GM21515 (cell line): Measurements from ENCODE around the gene IRAK2.
"Not testable (repeated sequence)": the region's sequence is repeated elsewhere in the genome, so short reads cannot be mapped to it uniquely, and the experiment has no call there.

Experiments
- ATAC-seq: cut with Tn5 transposase; IDR thresholded peaks from one replicate; pipeline ENCODE4 v1.9.1; 2021; ENCODE audit not compliant: unreplicated experiment

The IRAK2 gene

GRCh38 chr3:10248984-10249748, 84.4 kb downstream of the IRAK2 start:
- no peak for ATAC-seq

- ATAC-seq: no peak
These were observed 85.1 kb downstream of the IRAK2 start for GRCh38 chr3:10249833-10250232.

GRCh38 chr3:10251006-10251405, 86.3 kb downstream of the IRAK2 start:
- no peak for ATAC-seq

GRCh38 chr3:10253731-10254130, 89.0 kb downstream of the IRAK2 start:
- ATAC-seq: no peak

- no peak for ATAC-seq
These were observed 91.1 kb downstream of the IRAK2 start for GRCh38 chr3:10255835-10256234.

GRCh38 chr3:10259036-10259435, 94.3 kb downstream of the IRAK2 start:
- ATAC-seq: no peak

GRCh38 chr3:10259798-10260197, 95.1 kb downstream of the IRAK2 start:
- ATAC-seq: no peak

GRCh38 chr3:10260211-10260701, 95.5 kb downstream of the IRAK2 start:
- ATAC-seq: no peak

GRCh38 chr3:10262027-10262426, 97.3 kb downstream of the IRAK2 start:
- ATAC-seq: no peak

GRCh38 chr3:10263646-10264363, 99.1 kb downstream of the IRAK2 start:
- ATAC-seq: no peak

GRCh38 chr3:10265833-10266232, 101.1 kb downstream of the IRAK2 start:
- no peak for ATAC-seq

- ATAC-seq: not testable (repeated sequence)
These were observed 102.2 kb downstream of the IRAK2 start for GRCh38 chr3:10266936-10267335.

- ATAC-seq: no peak
These were observed 103.4 kb downstream of the IRAK2 start for GRCh38 chr3:10268116-10268515.

- ATAC-seq: no peak
These were observed 104.2 kb downstream of the IRAK2 start for GRCh38 chr3:10268930-10269329.

GRCh38 chr3:10269443-10269842, 104.7 kb downstream of the IRAK2 start:
- ATAC-seq: no peak

GRCh38 chr3:10272476-10272875, 107.8 kb downstream of the IRAK2 start:
- ATAC-seq: not testable (repeated sequence)

GRCh38 chr3:10272977-10273376, 108.3 kb downstream of the IRAK2 start:
- no peak for ATAC-seq

GRCh38 chr3:10273702-10274305, 109.1 kb downstream of the IRAK2 start:
- no peak for ATAC-seq

- ATAC-seq: no peak
These were observed 109.9 kb downstream of the IRAK2 start for GRCh38 chr3:10274601-10275000.

- ATAC-seq: no peak
These were observed 112.5 kb downstream of the IRAK2 start for GRCh38 chr3:10277115-10277625.

GRCh38 chr3:10278501-10278900, 113.8 kb downstream of the IRAK2 start:
- ATAC-seq: no peak
